ENCODE results near the gene APOLD1. TPM values are rescaled to one million over a fixed set of nuclear protein-coding genes. Genes with fewer than 3 reads are reported as not detected.

Gene APOLD1
- total RNA-seq, 1 donor from 2014 or later, result 0.70 TPM

- TF ChIP-seq, protein P1, sequence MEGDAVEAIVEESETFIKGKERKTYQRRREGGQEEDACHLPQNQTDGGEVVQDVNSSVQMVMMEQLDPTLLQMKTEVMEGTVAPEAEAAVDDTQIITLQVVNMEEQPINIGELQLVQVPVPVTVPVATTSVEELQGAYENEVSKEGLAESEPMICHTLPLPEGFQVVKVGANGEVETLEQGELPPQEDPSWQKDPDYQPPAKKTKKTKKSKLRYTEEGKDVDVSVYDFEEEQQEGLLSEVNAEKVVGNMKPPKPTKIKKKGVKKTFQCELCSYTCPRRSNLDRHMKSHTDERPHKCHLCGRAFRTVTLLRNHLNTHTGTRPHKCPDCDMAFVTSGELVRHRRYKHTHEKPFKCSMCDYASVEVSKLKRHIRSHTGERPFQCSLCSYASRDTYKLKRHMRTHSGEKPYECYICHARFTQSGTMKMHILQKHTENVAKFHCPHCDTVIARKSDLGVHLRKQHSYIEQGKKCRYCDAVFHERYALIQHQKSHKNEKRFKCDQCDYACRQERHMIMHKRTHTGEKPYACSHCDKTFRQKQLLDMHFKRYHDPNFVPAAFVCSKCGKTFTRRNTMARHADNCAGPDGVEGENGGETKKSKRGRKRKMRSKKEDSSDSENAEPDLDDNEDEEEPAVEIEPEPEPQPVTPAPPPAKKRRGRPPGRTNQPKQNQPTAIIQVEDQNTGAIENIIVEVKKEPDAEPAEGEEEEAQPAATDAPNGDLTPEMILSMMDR (IDR thresholded peaks at IDR 0.05; ENCODE audit: insufficient read depth, low read depth, low read length), result no peak
- no peak for TF ChIP-seq EZH2 (IDR thresholded peaks at IDR 0.05; ENCODE audit: insufficient read depth, low read length)
- peak; percentile 64 for DNase-seq (ENCODE audit: low read depth)
These were observed 1.5 kb downstream of the APOLD1 start for GRCh38 chr12:12786706-12787601.

DNA sequence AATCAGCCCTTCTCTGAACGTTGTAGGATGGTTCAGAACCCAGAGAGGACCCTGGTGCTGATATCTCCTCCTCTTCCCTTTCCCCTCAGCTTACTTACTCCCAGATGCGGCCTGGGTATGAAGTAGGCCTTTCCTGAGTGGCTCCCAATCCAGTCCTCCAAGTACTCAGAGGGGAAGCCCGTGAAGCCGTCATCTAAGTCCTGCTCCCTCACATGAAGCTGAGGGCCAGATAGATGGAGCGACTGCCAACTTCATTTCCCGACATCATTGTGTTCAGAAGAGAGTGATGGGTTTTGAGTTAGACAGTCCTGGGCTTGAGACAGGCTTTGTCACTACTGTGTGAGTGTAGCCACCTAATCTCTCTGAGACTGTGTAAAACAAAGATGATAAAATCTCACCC is 2.7 kb downstream of the APOLD1 start:
- peaks cover 30% of the 10 kb centered on the region for H3K4me1 ChIP-seq (ENCODE audit: insufficient read depth, low read length)
- Mint-ChIP-seq H3K27me3 (ENCODE audit: low read depth, unreplicated experiment) (peaks cover 3% of the 10 kb centered on the region), H3K4me3 (ENCODE audit: unreplicated experiment) (peak overlapping the region; percentile 77), H3K4me1 (ENCODE audit: low read depth, unreplicated experiment) (peaks cover 17% of the 10 kb centered on the region), H3K27ac (ENCODE audit: unreplicated experiment) (no peak overlapping the region), H3K36me3 (ENCODE audit: low read depth, unreplicated experiment) (no peaks in the 10 kb centered on the region), H3K9me3 (ENCODE audit: unreplicated experiment) (peaks cover 6% of the 10 kb centered on the region)
- DNase-seq (ENCODE audit: low read depth) (no peak), FAIRE-seq (no peak)
- no peaks in the 10 kb centered on the region for H3K36me3 ChIP-seq (ENCODE audit: insufficient read depth, low read length)
- H3K27ac ChIP-seq (ENCODE audit: low read depth, low read length), result no peak overlapping the region
- H4K20me1 ChIP-seq (ENCODE audit: insufficient read depth, low read length), result no peaks in the 10 kb centered on the region
- peak overlapping the region; percentile 90 for H3K4me2 ChIP-seq (ENCODE audit: low read length)
- no peaks in the 10 kb centered on the region for H3K9me3 ChIP-seq (ENCODE audit: insufficient read depth, low read depth, low read length)
- H3K79me2 ChIP-seq (ENCODE audit: insufficient read depth, low read length), result peaks cover 9% of the 10 kb centered on the region
- no peak for TF ChIP-seq EZH2 (IDR thresholded peaks at IDR 0.05; ENCODE audit: insufficient read depth, low read length)
- TF ChIP-seq, protein P1 (IDR thresholded peaks at IDR 0.05; ENCODE audit: insufficient read depth, low read depth, low read length), result no peak
- no peak overlapping the region for H3K4me3 ChIP-seq (ENCODE audit: insufficient read depth, low read depth, low read length)
- no peaks in the 10 kb centered on the region for H3K27me3 ChIP-seq (ENCODE audit: insufficient read depth, low read length)
- no peak overlapping the region for H2AFZ ChIP-seq (ENCODE audit: low read depth, low read length)
- H3K9ac ChIP-seq (ENCODE audit: low read length), result peak overlapping the region; percentile 86

More at GRCh38 chr12:12786706-12787601, 1.5 kb downstream of the APOLD1 start:
- Histone ChIP-seq H3K4me3 (ENCODE audit: insufficient read depth, low read depth, low read length) (peak overlapping the region; percentile 64), H3K4me1 (ENCODE audit: insufficient read depth, low read length) (peaks cover 26% of the 10 kb centered on the region), H4K20me1 (ENCODE audit: insufficient read depth, low read length) (no peaks in the 10 kb centered on the region), H3K27me3 (ENCODE audit: insufficient read depth, low read length) (no peaks in the 10 kb centered on the region), H3K79me2 (ENCODE audit: insufficient read depth, low read length) (peaks cover 9% of the 10 kb centered on the region), H2AFZ (ENCODE audit: low read depth, low read length) (peak overlapping the region; percentile 97), H3K27ac (ENCODE audit: low read depth, low read length) (peak overlapping the region; percentile 84), H3K9ac (ENCODE audit: low read length) (peak overlapping the region; percentile 86), H3K36me3 (ENCODE audit: insufficient read depth, low read length) (no peaks in the 10 kb centered on the region), H3K9me3 (ENCODE audit: insufficient read depth, low read depth, low read length) (no peaks in the 10 kb centered on the region), H3K4me2 (ENCODE audit: low read length) (peak overlapping the region; percentile 90)
- peaks cover 11% of the 10 kb centered on the region for H3K4me1 Mint-ChIP-seq (ENCODE audit: low read depth, unreplicated experiment)
- peaks cover 3% of the 10 kb centered on the region for H3K27me3 Mint-ChIP-seq (ENCODE audit: low read depth, unreplicated experiment)
- H3K9me3 Mint-ChIP-seq (ENCODE audit: unreplicated experiment), result peaks cover 6% of the 10 kb centered on the region
- H3K27ac Mint-ChIP-seq (ENCODE audit: unreplicated experiment), result no peak overlapping the region
- peak overlapping the region; percentile 77 for H3K4me3 Mint-ChIP-seq (ENCODE audit: unreplicated experiment)
- FAIRE-seq, result no peak
- H3K36me3 Mint-ChIP-seq (ENCODE audit: low read depth, unreplicated experiment), result no peaks in the 10 kb centered on the region
